DMS53 (cell line): ENCODE results near the gene ZNF816.
"Not testable (repeated sequence)": the region's sequence is repeated elsewhere in the genome, so short reads cannot be mapped to it uniquely, and the experiment has no call there.

Source experiments
- DNase-seq: peaks from one replicate; lab custom pipeline; 2025; lab: John Stamatoyannopoulos, UW

Gene ZNF816

GRCh38 chr19:52959613-52960295 is 2.9 kb downstream of the ZNF816 start:
- no peak for DNase-seq

DNA sequence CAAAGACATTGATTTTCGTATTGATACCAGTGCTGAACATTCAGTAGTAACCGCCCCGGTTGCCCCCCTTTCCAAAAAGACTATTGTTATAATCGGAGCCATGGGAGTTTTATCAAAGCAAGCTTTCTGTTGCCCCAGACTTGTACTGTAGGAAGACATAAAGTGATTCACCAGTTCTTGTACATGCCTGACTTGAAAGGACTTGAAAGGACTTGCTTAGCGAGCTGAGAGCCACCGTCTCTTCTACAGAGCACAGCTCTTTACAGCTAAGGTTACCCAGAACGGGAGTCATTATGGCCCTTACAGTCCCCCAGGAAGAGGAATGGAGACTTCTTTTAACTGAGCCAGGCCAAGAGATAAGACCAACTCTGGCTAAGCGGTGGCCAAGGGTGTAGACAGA is 5.1 kb downstream of the ZNF816 start:
- DNase-seq = no peak

DNA sequence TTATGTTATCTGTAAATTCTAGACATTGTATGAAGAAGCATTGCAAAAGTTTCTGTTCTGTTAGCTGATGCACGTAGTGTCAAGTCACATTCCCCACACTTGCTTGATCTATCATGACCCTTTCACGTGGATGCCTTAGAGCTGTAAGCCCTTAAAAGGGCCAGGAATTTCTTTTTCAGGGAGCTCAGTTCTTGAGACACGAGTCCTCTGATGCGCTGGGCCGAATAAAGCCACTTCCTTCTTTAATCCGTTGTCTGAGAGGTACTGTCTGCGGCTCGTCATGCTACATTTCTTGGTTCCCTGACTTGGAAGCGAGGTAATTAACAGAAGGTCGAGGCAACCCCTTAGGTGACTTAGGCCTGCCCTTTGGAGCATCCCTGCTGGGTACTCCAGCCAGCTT is 5.8 kb downstream of the ZNF816 start:
- DNase-seq = no peak

GRCh38 chr19:52949422-52949821 is 13.3 kb downstream of the ZNF816 start:
- no peak for DNase-seq

GRCh38 chr19:52948025-52948770 is 14.5 kb downstream of the ZNF816 start:
- DNase-seq = no peak

GRCh38 chr19:52946322-52947310 is 16.1 kb downstream of the ZNF816 start:
- peak; percentile 98 for DNase-seq

GRCh38 chr19:52945652-52946321 is 16.9 kb downstream of the ZNF816 start:
- DNase-seq = peak; percentile 87

DNA sequence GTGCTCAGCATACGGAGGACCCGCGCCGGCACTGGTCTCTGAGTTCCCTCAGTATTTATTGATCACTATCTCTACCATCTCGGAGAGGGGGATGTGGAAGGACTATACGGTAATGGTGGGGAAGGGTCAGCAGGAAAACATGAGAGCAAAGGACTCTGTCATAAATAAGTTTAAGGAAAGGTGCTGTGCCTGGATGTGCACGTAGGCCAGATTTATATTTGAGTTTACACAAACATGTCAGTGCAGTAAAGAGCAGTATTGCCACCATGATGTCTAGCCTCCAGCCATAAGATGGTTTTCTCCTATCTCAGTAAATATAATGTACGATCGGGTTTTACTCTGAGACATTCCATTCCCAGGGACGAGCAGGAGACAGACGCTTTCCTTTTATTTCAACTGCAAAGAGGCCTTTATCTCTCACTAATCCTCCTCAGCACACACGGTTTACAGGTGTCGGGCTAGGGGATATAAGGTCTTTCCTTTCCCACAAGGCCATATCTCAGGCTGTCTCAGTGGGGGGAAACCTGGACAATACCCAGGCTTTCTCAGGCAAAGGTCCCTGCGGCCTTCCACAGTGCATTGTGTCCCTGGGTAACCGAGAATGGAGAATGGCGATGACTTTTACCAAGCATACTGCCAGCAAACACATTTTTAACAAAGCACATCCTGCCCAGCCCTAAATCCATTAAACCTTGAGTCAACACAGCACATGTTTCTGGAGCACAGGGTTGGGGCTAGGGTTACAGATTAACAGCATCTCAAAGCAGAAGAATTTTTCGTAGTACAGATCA is 17.8 kb downstream of the ZNF816 start:
- peak; percentile 91 for DNase-seq

DNA sequence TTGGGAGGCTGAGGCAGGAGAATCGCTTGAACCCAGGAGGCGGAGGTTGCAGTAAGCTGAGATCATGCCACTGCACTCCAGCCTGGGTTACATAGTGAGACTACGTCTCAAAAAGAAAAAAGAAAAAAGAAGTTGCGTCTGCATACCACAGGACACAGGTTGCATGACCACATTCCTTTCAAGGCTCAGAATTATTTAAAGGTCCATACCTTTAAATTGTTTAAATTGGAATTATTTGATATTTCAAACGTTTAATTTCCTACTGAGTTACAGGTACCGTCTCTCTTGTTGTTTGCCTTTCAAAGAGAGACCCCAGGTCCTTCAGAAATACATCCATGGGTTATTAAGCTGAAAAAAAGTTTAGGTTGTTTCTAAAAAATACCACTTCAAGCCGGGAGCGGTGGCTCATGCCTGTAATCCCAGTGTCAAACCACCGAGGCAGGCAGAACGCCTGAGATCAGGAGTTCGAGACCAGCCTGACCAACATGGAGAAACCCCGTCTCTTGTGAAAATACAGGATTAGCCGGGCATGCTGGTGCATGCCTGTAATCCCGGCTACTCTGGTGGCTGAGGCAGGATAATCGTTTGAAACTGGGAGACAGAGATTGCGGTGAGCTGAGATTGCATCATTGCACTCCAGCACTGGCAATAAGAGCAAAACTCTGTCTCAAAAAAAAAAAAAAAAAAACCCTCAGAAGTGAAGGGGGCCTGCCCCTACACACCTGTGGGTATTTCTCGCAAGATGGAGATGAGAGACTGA is 18.6 kb downstream of the ZNF816 start:
- DNase-seq = peak; percentile 13

DNA sequence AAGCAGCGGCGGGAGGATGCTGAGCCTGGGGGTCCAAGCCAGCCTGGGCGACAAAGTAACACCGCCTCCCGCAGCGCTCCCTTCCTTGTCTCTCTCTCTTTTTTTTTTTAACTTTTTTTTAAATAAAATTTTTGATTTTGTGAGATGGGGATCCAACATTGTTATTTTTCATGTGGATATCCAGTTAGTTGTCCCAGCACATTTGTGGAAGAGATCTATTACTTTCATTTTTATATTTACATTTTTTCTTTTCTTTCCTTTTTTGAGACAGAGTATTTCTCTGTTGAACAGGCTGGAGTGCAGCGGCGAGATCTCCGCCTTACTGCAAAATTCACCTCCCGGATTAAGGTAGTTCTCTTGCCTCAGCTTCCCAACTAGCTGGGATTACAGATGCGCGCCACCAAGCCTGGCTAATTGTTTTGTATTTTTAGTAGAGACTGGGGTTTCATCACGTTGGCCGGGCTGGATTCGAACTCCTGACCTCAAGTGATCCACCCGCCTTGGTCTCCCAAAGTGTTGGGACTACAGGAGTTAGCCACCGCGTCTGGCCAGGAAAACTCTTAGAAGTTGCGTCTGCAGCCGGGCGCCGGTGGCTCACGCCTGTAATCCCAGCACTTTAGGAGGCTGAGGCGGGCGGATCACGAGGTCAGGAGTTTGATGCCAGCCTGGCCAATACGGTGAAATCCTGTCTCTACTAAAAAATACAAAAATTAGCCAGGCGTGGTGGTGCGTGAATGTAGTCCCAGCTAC is 19.4 kb downstream of the ZNF816 start:
- no peak for DNase-seq

GRCh38 chr19:52942386-52943133 is 20.1 kb downstream of the ZNF816 start:
- peak; percentile 93 for DNase-seq

DNA sequence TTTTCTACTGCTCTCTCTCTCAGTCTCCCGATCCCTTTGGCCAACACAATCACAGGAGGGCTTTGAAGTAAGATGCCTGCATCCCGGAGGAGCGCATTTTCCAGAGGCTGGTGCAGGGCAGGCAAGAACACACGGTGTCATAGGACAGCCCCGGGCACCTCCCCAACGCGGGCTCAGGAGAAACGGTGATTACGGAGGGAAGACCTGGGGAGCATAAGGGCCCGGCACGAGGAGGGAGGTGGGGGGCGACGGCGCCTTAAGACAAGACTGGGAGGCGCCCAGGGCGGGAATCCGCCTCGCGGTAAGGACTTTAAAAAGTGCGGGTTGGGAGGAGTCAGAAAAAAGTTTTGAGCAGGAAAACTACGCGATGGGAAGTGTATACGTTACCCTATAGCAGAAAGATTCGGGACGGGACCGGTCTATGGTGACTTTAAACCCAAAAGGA is 20.7 kb downstream of the ZNF816 start:
- peak; percentile 49 for DNase-seq

DNA sequence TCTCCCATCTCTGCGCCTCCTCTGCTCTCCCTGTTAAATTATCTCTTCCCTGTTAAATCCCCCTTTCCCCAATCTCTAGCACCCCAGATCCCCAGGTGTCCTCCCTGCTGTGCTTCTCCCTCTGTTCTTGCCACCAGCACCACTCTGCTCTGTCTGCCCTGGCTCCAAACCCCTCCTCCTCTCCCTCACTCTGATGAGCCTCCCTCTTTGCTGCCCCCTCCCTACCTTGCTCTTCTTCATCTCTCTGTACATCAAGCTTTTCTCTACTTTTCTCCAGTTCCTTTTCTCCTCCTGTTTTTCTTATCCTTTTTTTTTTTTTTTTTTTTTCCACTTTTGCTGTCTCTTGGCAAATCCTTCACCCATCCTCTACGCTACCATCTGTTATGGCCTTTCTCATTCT is 21.2 kb downstream of the ZNF816 start:
- not testable (repeated sequence) for DNase-seq

DNA sequence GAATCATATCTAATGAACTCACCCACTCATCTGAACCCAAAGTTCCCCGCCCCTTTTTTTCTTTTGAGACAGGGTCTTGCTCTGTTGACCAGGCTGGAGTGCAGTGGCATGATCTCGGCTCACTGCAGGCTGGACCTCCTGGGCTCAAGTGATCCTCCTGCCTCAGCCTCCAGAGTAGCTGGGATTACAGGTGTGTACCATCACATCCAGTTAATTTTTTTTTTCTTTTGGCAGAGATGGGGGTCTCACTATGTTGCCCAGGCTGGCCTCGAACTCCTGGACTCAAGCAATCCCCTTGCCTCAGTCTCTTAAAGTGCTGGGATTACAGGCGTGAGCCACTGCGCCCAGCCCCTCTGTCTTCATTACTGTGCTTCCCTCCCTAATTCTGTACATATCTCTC is 21.8 kb downstream of the ZNF816 start:
- DNase-seq = not testable (repeated sequence)

DNA sequence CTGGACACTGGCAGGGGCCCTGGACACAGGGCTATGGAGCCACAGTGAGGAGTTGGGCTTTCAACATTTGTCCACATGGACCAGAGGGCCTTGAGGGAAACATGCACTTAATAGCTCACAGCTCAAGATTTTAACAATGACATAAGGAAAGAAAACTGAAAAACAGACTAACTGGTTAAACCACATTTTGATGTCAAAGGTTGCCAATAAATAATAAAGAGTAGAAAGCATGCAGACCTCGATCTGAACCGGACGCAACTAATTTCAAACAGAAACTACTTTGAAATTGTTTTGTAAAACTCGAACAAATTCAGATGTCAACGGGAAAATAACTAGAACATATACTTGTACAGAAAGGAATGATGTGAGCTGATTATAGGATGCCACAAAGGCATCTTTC is 23.9 kb downstream of the ZNF816 start:
- DNase-seq = peak; percentile 10

DNA sequence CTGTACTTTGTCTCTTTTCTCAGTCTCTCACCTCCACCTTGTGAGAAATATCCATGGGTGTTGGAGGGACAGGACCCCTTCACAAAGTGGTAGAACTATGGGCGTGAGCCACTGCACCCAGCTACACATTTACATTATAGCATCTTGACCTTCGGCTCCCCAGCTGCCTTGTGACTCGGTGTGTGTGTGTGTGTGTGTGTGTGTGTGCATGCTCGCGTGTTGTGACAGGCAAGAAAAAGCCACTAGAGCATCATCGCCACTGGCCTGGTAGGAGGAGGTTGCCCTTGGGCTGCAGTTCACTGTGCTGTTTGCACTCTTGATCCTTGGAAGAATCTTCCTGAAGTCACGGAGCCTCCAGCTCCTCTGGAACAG is 25.7 kb downstream of the ZNF816 start:
- peak; percentile 15 for DNase-seq

DNA sequence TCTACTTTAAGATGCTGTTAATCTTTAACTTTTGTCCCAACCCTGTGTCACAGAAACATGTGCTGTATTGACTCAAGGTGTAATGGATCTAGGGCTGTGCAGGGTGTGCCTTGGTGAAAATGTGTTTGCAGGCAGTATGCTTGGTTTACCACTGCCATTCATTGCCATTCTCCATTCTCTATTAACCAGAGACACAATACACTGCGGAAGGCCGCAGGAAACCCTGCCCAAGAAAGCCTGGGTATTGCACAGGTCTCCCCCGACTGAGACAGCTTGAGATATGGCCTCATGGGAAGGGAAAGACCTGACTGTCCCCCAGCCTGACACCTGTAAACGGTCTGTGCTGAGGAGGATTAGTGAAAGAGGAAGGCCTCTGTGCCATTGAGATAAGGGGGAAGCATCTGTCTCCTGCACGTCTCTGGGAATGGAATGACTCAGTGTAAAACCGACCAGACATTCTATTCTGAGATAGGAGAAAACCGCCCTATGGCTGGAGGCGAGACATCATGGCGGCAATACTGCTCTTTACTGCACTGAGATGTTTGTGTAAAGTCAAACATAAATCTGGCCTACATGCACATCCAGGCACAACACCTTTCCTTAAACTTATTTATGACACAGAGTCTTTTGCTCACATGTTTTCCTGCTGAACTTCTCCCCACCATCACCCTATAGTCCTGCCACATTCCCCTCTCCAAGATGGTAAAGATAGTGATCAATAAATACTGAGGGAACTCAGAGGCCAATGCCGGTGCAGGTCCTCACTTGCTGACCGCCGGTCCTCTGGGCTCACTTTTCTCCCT is 26.3 kb downstream of the ZNF816 start:
- DNase-seq = peak; percentile 29

DNA sequence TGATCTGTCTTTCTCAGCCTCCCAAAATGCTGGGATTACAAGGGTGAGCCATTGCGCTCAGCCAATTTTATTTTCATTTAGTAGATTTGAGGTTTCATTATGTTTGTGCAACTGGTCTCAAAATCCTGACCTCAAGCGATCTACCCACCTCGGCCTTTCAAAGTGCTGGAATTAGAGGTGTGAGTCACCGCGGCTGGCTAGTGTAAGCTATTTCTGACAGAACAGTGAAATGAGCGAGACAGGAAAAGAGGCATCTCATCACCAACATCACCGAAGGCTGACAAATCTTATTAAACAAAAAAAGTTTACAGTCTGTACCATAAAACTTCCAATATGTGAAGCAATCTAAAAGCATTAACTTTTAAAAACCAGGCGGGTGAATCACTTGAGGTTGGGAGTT is 27.2 kb downstream of the ZNF816 start:
- DNase-seq = no peak
